Left kidney (tissue), 2 donors: Measurements from ENCODE around the gene CAPN8. TPM values are rescaled to one million over a fixed set of nuclear protein-coding genes. Genes with fewer than 3 reads are reported as not detected.

Source experiments
- DNase-seq: peaks from one replicate; pipeline ENCODE4 v3.0.0-alpha.2; 2013
- polyA plus RNA-seq: library from polyadenylated mRNA; unstranded; fragments of 120-200 nt; gene quantifications from one replicate; pipeline ENCODE4 v1.2.1, GENCODE V29; 2013; ENCODE audit not compliant: insufficient read length

Gene CAPN8
- polyA plus RNA-seq, 1 donor = 2.3 TPM

GRCh38 chr1:223703668-223704013 is 38.1 kb upstream of the CAPN8 start:
- DNase-seq = no peak

DNA sequence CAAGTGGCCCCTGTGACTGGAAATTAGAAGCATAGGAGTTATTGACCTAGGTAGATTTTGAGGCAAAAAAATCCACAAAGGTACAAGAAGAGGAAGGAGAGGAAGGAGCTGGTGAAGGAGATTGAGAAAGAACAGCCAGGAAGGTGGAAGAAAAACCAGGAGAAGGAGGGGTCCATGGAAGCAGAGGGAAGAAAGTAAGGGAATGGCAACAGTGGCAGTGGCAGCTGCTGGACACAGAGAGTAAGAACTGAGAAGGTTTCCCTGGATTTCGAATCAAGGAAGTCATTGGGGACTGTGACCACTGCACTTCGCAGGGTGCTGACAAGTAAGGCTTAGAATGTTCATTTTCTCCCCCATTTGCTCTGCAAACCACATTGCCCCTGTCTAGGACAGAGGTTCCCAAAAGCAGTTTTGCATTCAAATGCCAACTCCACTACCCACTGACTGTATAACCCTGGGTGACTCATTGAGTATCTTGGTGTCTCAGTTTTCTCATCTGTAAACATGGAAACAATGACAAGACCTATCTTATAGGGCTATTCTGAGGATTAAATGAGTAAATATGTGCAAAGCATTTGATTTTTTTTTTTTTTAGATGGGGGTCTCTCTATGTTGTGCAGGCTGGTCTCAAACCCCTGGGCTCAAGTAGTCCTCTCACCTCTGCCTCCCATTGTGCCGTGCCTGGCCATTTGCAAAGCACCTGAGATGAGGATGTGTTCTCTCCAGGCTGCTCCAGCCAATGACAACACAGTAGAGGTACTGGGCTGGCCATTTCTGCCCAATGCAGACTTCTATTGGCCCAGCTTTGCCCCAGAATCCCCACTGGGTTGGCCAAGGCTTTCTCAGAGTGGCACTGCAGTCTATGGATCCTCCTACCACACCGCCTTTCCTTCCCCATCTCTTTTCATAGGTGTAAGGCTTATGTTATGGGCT is 37.5 kb upstream of the CAPN8 start:
- no peak for DNase-seq

DNA sequence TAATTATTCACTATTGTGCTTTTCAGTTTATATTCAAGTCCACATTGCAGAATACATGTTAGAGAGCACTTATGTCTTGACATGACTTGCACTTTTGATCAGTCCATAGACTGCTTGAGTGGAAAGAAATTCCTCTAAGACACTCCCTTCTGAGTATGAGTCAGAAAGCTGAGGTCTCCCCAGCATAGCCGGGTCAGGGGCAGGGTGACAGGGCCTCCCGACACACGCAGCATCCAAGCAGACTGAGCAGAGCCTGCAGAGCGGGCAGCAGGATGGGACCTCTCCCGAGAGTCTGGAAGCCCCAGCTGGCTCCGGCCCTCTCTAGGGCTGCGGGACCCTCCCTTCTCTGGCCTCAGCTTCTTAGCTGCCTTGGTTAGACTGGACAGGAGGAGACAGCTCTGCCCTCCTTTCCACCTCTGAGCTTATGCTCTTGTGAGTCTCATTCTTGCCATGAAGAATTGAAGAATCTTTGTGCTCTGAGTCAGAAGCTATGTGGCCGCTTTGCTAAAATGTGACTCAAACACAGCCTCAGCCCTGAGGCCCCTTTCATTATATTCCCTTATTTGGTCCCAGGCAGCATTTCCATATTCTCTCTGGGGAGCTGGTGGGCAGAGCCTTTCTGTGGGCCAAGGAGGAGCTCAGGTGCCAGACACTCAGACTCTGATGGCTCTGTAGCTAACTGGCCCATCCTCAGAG is 35.6 kb upstream of the CAPN8 start:
- no peak for DNase-seq

DNA sequence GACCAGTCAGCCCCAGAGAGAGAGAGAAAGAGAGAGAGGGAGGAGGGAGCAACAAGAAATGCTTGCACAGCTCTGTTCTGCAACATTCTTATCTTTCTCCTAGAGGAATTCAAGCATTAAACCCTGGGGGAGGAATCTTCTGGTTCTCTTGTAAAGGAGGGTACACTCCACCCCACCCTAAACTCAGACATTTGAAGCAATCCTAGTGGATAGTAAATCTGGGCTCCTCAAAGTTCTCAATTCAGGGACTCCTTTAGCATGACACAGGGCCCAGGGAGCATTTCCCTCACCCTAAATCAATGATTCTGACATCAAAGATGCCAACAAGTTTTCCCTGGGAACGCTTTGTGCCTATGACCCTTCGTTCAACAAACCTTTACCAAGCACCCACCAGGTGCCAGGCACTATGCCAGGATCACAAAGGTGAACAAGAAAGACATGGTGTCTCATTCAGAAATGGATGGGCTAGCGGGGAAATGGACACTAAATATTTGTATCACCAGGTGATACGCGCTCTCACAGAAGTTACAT is 35.0 kb upstream of the CAPN8 start:
- DNase-seq = no peak

DNA sequence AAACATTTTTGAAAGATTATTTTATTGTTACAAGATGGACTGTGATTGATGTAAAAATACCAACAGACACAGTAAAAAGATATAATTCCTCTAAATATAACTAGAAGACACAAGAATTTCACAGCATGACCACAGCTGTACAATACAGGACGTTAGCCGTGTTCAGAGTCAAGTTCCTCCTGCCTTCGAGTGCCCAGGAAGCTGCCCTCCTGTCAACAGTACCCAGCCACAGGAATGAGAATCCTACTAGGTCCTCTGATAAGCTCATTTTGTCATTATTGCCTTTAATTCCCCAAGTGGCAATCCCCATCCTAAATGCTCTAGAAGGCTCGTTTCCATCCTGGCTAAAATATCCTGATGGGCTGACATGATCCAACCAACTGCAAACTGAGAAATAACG is 30.4 kb upstream of the CAPN8 start:
- no peak for DNase-seq

- no peak for DNase-seq
Observed at GRCh38 chr1:223695014-223695548, 29.6 kb upstream of the CAPN8 start.

GRCh38 chr1:223691121-223691520 is 25.6 kb upstream of the CAPN8 start:
- DNase-seq = no peak

DNA sequence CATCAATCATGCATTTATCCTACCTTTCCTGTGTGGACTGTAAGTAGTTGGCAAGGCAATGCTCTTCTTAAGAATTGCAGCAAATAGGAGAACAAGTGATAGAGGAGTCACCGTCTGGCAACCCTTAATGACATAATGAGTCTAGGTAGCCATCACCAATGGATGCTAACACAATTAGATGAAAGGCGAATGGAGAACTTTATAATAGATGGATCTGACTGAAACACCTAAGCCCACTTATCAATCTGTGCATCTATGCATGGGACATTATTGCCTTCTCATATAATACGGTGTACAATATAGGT is 18.9 kb upstream of the CAPN8 start:
- no peak for DNase-seq

GRCh38 chr1:223683586-223684487 is 18.3 kb upstream of the CAPN8 start:
- DNase-seq = peak; percentile 85

DNA sequence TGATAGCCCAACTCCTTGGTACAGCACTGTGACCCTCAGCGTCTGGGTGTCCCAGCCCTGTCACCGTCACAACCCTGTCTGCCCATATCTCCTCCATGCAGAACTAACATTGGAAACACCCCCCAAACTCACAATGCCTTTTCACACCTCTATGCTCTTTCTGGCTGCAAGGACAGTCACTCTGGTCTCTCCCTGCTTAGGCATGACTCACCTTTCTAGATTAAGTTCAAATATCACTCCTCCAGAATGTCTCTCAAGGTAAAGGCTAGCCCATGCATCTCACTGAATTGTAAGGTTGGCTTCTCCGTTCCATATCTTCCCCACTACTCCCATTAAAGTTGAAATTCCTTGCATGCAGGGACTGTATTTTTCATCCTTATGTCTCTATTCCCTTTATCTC is 17.0 kb upstream of the CAPN8 start:
- no peak for DNase-seq

DNA sequence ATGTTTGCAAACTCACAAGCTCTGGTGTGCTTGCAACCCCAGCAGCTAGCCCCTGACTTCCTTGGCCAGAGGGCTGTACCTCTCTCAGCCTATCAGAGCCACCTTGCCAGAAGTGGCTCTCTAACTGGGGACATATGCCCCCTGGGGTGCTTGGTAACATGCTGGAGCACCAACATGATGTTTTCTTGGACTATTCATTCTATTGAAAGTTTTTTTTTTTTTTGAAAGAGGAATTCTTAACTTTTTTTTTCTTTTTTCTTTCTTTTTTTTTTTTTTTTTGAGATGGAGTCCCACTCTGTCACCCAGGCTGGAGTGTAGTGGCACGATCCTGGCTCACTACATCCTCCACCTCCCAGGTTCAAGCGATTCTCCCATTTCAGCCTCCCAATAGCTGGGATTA is 14.7 kb upstream of the CAPN8 start:
- no peak for DNase-seq

GRCh38 chr1:223678841-223679240 is 13.3 kb upstream of the CAPN8 start:
- DNase-seq = no peak

DNA sequence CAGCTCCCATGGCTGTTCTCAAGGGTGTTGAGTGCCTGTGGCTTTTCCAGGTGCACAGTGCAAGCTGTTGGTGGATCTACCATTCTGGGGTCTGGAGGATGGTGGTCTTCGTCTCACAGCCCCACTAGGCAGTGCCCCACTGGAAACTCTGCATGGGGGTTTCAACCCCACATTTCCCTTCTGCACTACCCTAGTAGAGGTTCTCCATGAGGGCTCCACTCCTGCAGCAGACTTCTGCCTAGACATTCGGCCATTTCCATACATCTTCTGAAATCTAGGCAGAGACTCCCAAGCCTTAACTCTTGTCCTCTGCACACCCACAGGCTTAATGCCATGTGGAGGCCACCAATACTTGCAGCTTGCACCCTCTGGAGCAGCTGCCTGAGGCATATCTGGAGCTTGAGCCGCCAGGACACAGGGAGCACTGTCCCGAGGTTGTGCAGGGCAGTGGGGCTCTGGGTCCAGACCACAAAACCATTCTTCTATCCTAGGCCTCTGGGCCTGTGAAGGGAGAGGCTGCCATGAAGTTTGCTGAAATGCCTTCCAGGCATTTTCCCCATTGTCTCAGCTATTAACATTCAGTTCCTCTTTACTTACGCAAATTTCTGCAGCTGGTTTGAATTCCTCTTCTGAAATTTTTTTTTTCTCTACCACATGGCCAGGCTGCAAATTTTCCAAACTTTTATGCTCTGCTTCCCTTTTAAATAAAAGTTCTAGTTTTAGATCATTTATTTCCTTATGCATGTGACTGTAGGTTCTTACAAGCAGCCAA is 8.8 kb upstream of the CAPN8 start:
- DNase-seq = no peak

GRCh38 chr1:223670458-223671159 is 5.1 kb upstream of the CAPN8 start:
- peak; percentile 22 for DNase-seq

- no peak for DNase-seq
Observed at GRCh38 chr1:223669003-223669795, 3.7 kb upstream of the CAPN8 start.

DNA sequence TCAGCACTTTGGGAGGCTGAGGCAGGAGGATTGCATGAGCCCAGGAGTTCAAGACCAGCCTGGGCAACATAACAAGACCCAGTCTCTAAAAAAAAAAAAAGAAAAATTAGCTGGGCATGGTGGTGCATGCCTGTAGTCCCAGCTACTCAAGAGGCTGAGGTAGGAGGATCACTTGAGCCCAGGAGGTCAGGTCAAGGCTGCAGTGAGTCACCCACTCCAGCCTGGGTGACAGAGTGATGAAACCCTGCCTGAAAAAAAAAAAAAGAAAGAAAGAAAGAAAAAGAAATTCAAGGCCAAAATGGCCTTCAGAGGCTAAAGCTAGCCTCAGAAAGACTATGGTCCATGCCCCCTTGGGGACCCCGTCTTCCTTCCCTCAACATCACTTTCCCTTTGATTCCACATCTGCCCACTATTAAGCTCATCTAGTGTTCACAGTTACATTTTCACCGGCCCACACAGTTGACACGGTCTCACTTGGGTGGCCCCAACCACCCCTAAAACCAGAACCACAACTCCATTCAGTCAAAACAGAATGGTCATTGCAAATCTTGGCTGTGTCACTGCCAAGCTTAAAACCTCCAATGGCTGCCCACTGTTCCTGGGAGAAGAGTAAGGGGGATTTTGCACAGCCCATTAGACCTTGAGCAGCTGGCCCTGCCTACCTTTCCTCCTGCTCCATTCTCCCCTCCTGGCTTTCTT is 2.1 kb upstream of the CAPN8 start:
- DNase-seq = no peak

DNA sequence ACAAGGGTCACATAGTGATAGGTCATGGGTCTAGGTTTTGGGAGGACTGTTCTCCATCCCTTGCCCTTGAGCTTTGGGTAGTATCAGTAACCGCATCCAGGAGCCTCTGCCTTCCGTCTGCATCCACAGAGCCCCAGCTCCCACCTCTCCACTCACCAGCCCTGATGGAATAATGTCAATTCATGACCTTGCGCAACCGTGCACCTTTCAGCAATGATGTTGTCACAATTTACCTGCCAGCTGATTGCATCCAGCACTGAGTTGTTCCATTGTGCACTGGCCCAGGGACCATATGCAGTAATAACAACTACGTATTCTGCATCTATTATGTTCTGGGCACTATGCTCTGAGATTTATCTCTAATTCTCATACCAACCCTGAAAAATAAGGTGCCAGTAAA is 1.4 kb downstream of the CAPN8 start:
- no peak for DNase-seq

GRCh38 chr1:223662943-223663342 is 2.6 kb downstream of the CAPN8 start:
- no peak for DNase-seq

- no peak for DNase-seq
Observed at GRCh38 chr1:223659711-223660110, 5.8 kb downstream of the CAPN8 start.
